HG03135 (cell line): ENCODE measurements around the gene C2CD4B.

Experiments
- ATAC-seq: cut with Tn5 transposase; IDR thresholded peaks from one replicate; pipeline ENCODE4 v1.9.1; 2021; ENCODE audit warnings: mild to moderate bottlenecking, moderate library complexity; ENCODE audit not compliant: unreplicated experiment

Gene C2CD4B, protein sequence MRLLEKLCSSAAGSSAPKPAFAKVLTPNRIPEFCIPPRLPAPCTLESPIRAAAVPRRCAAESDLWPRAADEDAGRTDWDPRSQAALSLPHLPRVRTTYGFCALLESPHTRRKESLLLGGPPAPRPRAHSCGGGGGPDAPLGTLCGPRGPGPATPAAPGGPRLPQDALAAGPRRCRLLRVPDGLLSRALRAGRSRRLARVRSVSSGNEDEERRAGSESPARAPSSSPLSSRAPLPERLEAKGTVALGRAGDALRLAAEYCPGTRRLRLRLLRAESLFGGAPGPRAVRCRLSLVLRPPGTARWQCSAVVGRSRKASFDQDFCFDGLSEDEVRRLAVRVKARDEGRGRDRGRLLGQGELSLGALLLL

GRCh38 chr15:62165104-62165792 lies at the start of gene C2CD4B:
C2CD4B (minus strand) TSS chr15:62165285; CDS start chr15:62164984, 301 bp downstream.
- ATAC-seq = no peak

- no peak for ATAC-seq
Observed at GRCh38 chr15:62212741-62213140, 47.7 kb upstream of the C2CD4B start.

- no peak for ATAC-seq
Observed at GRCh38 chr15:62211348-62211747, 46.3 kb upstream of the C2CD4B start.

DNA sequence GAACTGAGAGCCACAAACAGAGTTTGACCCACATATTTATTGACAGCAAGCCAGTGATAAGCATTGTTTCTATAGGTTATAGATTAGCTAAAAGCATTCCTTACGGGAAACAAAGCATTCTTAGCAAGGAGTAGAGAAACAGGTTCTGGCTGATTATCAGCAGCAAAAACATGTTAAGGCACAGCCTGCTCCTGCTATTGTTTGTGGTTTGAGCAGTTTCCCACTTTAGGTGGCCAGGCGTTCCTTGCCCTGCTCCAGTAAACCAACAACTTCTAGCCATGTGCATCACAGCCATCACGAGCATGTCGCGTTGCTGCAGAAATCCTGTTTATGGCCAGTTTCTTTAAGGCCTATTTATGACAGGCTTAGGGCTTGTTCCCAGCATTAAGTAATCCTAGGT lies 44.7 kb upstream of the C2CD4B start:
- no peak for ATAC-seq

DNA sequence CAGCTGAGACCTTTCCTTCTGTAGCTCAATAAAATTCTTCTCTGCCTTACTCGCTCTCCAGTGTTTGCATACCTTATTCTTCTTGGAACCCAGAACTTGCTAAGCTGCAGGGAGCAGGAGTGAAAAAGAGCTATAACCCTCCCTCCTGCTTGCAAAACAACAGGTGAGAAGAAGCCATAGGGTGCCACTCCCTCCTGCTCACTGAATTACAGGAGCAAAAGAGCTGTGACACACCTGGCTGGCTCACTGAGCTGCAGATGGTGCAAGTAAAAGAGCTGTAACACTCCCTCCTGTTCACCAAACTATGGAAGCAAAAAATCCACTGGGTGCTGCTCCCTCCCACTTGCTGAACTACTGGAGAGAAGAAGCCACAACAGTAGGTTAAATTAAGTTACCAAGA lies 44.2 kb upstream of the C2CD4B start:
- ATAC-seq = no peak

GRCh38 chr15:62208884-62209283 lies 43.8 kb upstream of the C2CD4B start:
- no peak for ATAC-seq

DNA sequence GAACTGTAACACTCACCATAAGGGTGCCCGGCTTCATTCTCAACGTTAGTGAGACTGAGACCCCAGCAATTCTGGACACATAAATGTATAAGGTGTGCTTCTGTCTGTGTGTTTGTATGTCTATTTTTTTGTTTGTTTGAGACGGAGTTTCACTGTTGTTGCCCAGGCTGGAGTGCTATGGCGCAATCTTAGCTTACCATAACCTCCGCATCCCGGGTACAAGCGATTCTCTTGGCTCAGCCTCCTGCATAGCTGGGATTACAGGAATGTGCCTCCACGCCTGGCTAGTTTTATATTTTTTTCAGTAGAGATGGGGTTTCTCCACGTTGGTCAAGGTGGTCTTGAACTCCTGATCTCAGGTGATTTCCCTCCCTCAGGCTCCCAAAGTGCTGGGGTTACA lies 43.3 kb upstream of the C2CD4B start:
- no peak for ATAC-seq

GRCh38 chr15:62190675-62191074 lies 25.6 kb upstream of the C2CD4B start:
- ATAC-seq = no peak

- no peak for ATAC-seq
Observed at GRCh38 chr15:62190274-62190673, 25.2 kb upstream of the C2CD4B start.

GRCh38 chr15:62188744-62189143 lies 23.7 kb upstream of the C2CD4B start:
- no peak for ATAC-seq

- ATAC-seq = no peak
Observed at GRCh38 chr15:62187910-62188309, 22.8 kb upstream of the C2CD4B start.

- ATAC-seq = no peak
Observed at GRCh38 chr15:62187425-62187824, 22.3 kb upstream of the C2CD4B start.

DNA sequence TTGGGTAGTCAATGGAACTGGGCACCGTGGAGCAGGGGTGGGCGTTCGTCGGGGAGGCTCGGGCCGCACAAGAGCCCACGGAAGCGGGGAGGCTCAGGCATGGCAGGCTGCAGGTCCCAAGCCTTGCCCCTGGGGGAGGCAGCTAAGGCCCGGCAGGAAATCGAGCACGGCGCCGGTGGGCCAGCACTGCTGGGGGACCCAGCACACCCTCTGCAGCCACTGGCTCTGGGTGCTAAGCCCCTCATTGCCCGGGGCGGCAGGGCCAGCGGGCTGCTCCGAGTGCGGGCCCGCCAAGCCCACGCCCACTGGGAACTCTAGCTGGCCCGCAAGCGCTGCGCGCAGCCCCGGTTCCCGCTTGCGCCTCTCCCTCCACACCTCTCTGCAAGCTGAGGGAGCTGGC lies 21.5 kb upstream of the C2CD4B start:
- ATAC-seq = no peak

DNA sequence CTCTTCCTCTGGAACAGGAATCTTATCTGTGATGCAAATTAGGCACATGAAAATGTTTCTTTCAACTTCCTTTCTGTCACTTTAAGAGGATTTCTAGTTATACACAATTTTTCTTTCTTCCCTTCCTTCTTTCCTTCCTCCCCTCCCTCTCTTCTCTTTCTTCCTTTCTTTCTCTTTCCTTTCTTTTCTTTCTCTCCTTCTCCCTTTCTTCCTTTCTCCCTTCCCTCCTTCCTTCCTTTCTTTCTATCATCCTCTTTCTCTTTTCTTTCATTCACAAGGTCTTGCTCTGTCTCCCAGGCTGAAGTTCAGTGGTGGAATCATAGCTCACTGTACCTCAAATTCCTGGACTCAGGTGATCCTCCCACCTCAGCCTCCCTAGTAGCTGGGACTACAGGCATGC lies 18.0 kb upstream of the C2CD4B start:
- no peak for ATAC-seq

DNA sequence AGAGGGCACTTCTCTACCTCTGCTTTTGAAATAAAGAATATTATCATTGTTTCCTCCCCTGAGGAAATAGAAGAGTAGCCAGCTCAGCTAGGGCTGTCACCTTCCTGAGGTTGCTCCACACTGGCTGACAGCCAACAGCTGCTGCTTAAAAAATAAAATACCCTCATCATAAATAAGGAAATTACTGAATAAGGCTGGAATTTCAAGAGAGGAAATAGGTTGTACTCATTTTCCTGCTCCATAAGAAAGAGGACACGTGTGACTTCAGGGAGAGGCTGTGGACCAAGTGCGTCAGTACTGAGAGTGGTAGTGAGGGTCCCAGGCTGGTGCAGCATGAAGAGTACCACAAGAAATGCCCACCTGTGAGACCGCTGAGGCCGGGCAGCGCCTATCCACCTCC lies 8.1 kb upstream of the C2CD4B start:
- no peak for ATAC-seq

- ATAC-seq = no peak
Observed at GRCh38 chr15:62171882-62172281, 6.8 kb upstream of the C2CD4B start.

- no peak for ATAC-seq
Observed at GRCh38 chr15:62165793-62166375, 799 bp upstream of the C2CD4B start.

DNA sequence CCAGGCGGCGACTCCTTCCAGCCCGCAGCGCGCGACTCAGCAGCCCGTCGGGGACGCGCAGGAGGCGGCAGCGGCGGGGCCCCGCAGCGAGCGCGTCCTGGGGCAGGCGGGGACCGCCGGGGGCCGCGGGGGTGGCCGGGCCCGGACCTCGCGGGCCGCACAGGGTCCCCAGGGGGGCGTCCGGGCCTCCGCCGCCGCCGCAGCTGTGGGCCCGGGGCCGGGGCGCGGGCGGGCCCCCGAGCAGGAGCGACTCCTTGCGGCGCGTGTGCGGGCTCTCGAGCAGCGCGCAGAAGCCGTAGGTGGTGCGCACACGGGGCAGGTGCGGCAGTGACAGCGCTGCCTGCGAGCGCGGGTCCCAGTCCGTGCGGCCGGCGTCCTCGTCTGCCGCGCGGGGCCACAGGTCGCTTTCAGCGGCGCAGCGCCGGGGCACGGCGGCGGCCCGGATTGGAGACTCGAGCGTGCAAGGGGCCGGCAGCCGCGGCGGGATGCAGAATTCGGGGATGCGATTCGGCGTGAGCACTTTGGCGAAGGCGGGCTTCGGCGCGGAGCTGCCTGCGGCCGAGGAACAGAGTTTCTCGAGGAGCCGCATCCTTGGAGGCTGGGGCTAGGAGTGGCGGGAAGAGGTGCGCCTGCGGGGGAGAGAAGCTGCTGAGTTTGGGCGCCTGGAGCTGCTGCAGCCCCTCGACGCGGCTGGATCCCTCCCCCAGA lies 535 bp downstream of the C2CD4B start:
- ATAC-seq = no peak

GRCh38 chr15:62164014-62164395 lies 1.1 kb downstream of the C2CD4B start:
- no peak for ATAC-seq

- ATAC-seq = no peak
Observed at GRCh38 chr15:62163397-62164013, 1.6 kb downstream of the C2CD4B start.

DNA sequence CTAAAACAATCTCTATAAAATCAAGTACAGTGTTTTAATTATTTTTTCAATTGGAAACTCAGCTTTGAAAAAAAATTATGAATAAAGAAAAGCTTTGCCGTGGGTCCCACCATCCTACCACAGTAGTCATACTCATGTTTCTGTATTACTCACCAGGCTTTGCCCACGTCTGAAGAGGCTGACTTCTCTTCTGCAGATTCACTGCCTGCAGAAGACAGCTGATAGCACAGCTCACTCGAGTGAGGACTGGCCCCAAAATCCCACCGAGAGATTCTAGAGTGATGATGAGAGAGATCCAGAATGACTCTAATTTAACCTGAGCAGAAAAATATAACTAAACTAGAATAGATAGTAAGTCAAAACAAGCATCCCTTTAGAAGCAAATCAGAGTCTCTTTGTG lies 11.9 kb downstream of the C2CD4B start:
- no peak for ATAC-seq
